K562 (cell line): ENCODE results near the gene CAPZA1. TPM values are rescaled to one million over a fixed set of nuclear protein-coding genes. Genes with fewer than 3 reads are reported as not detected.

Experiments
- CEBPB ChIP-seq: fragments of 450-650 bp; IDR thresholded peaks from 2 replicates; pipeline ENCODE4 v1.6.1; 2016; ENCODE audit warnings: missing genetic modification characterization, missing compliant biosample characterization
- GTF3C2 ChIP-seq: IDR thresholded peaks from 3 replicates; pipeline ENCODE4 v1.6.1; 2011; ENCODE audit warnings: borderline replicate concordance, mild to moderate bottlenecking, moderate library complexity; ENCODE audit not compliant: insufficient read length; ENCODE audit errors: extremely low read depth
- HDAC3 ChIP-seq: fragments of 450-650 bp; IDR thresholded peaks from 2 replicates; pipeline ENCODE4 v1.6.1; 2018; ENCODE audit warnings: borderline replicate concordance, mild to moderate bottlenecking, moderate library complexity; ENCODE audit not compliant: partially characterized antibody
- HMG20B ChIP-seq: fragments of 250-450 bp; sonication (Bioruptor Pico); IDR thresholded peaks from 2 replicates; pipeline ENCODE4 v1.5.0; 2021; ENCODE audit warnings: mild to moderate bottlenecking
- HNRNPL ChIP-seq: fragments of 200-400 bp; formaldehyde crosslinking; IDR thresholded peaks from 2 replicates; pipeline ENCODE4 v1.6.1; 2017; ENCODE audit warnings: low read depth, mild to moderate bottlenecking, low read length
- NFYB ChIP-seq: IDR thresholded peaks from 2 replicates; pipeline ENCODE4 v1.6.1; 2011; ENCODE audit warnings: mild to moderate bottlenecking, moderate library complexity; ENCODE audit not compliant: insufficient read length; ENCODE audit errors: extremely low read depth
- NR2C2 ChIP-seq, 2 experiments: fragments of 200-800 bp in 1 of 2; sonication (Bioruptor generic) in 1 of 2; sonication (generic) in 1 of 2; formaldehyde crosslinking in 1 of 2; IDR thresholded peaks; 2 replicates each; pipeline versions ENCODE4 v1.6.1 to v1.8.0; 2016 to 2022; ENCODE audit warnings: mild to moderate bottlenecking in 1 of 2, missing compliant biosample characterization in 1 of 2, missing genetic modification characterization in 1 of 2, missing genetic modification reagents in 1 of 2
- PCBP2 ChIP-seq: fragments of 200-400 bp; formaldehyde crosslinking; IDR thresholded peaks from 2 replicates; pipeline ENCODE4 v1.6.1; 2018; ENCODE audit warnings: low read length, low read depth, mild to moderate bottlenecking, moderate library complexity; ENCODE audit not compliant: poor library complexity, severe bottlenecking
- SP1 ChIP-seq: sonication (generic); formaldehyde crosslinking; IDR thresholded peaks from 2 replicates; pipeline ENCODE4 v1.8.1; 2022; ENCODE audit warnings: mild to moderate bottlenecking, missing genetic modification reagents
- TEAD1 ChIP-seq, 2 experiments: fragments of 450-650 bp in 1 of 2; sonication (generic) in 1 of 2; formaldehyde crosslinking; IDR thresholded peaks; 2 replicates each; pipeline versions ENCODE4 v1.4.0 to v1.8.0; 2020 to 2022; ENCODE audit warnings: mild to moderate bottlenecking in 2 of 2, missing genetic modification reagents in 1 of 2
- TGIF2 ChIP-seq: sonication (generic); formaldehyde crosslinking; IDR thresholded peaks from 2 replicates; pipeline ENCODE4 v1.8.1; 2022; ENCODE audit warnings: mild to moderate bottlenecking, missing genetic modification reagents, moderate library complexity
- ZBTB49 ChIP-seq: sonication (generic); formaldehyde crosslinking; IDR thresholded peaks from 2 replicates; pipeline ENCODE4 v1.8.0; 2022; ENCODE audit warnings: missing genetic modification reagents, mild to moderate bottlenecking, borderline replicate concordance
- ZSCAN29 ChIP-seq: fragments of 450-650 bp; IDR thresholded peaks from 2 replicates; pipeline ENCODE4 v1.6.1; 2017
- polyA plus RNA-seq, 8 experiments: library from polyadenylated mRNA; depleted of rRNA in 4 of 8; stranded (reverse) in 5 of 8; unstranded in 3 of 8; fragments of >200 nt; fragmentation: Nextera tagmentation in 2 of 8; fragmentation: Illumina TruSeq in 1 of 8; extraction: Ambion mirVana in 2 of 8; extraction: Trizol in 1 of 8; gene quantifications; 2 replicates each; pipeline versions ENCODE4 v1.2.1 to v1.2.3, GENCODE V29; 2011 to 2014; ENCODE audit warnings: inconsistent platforms in 1 of 8, missing spikeins in 1 of 8
- total RNA-seq, 7 experiments: library from RNA; depleted of rRNA in 6 of 7; stranded (reverse); fragments of >200 nt in 6 of 7; fragmentation: Illumina TruSeq in 2 of 7; extraction: Trizol in 2 of 7; gene quantifications; 2 replicates each; pipeline versions ENCODE4 v1.2.1 to v1.2.3, GENCODE V29; 2011 to 2021; ENCODE audit warnings: low replicate concordance in 1 of 7
- TF ChIP-seq, protein P1 (sequence below), 2 experiments: fragments of 450-650 bp in 1 of 2; sonication (generic) in 1 of 2; formaldehyde crosslinking; conservative IDR thresholded peaks; 2 replicates each; pipeline versions ENCODE4 v1.4.0 to v1.8.1; 2020 to 2022; ENCODE audit warnings: mild to moderate bottlenecking in 1 of 2, missing genetic modification reagents in 1 of 2
- TF ChIP-seq, protein P2 (sequence below), 2 experiments: fragments of 450-650 bp; IDR thresholded peaks; 2 replicates each; pipeline ENCODE4 v1.6.1; 2018; ENCODE audit warnings: mild to moderate bottlenecking in 2 of 2, low read depth in 1 of 2; ENCODE audit not compliant: partially characterized antibody in 2 of 2

The CAPZA1 gene
- total and polyA plus RNA-seq, 9 of the 15 experiments (the other 6 are each of a cell fraction or from before 2014, with no cell fraction given), result 237 to 1,020 (median 306) TPM

- TF ChIP-seq GTF3C2, result no peak
- no peak for TF ChIP-seq ZBTB49
- no peak for TF ChIP-seq PCBP2
- no peak for TF ChIP-seq ZSCAN29
- TF ChIP-seq HNRNPL, result no peak
- TF ChIP-seq HDAC3, result no peak
- TF ChIP-seq, protein P1, sequence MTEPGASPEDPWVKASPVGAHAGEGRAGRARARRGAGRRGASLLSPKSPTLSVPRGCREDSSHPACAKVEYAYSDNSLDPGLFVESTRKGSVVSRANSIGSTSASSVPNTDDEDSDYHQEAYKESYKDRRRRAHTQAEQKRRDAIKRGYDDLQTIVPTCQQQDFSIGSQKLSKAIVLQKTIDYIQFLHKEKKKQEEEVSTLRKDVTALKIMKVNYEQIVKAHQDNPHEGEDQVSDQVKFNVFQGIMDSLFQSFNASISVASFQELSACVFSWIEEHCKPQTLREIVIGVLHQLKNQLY (CRISPR knock-in tag; conservative IDR thresholded peaks at IDR 0.05), result no peak
- TF ChIP-seq HMG20B (CRISPR knock-in tag), result no peak
- no peak for TF ChIP-seq TEAD1 (CRISPR knock-in tag; IDR thresholded peaks at IDR 0.05)
- TF ChIP-seq SP1 (CRISPR knock-in tag), result no peak; the same call in 1 of the 2 replicates
- no peak for TF ChIP-seq CEBPB (tag)
- TF ChIP-seq NR2C2 (CRISPR knock-in tag; IDR thresholded peaks at IDR 0.05), result no peak
- no peak for TF ChIP-seq NR2C2 (tag; IDR thresholded peaks at IDR 0.05)
- no peak for TF ChIP-seq NFYB
- TF ChIP-seq, protein P2, sequence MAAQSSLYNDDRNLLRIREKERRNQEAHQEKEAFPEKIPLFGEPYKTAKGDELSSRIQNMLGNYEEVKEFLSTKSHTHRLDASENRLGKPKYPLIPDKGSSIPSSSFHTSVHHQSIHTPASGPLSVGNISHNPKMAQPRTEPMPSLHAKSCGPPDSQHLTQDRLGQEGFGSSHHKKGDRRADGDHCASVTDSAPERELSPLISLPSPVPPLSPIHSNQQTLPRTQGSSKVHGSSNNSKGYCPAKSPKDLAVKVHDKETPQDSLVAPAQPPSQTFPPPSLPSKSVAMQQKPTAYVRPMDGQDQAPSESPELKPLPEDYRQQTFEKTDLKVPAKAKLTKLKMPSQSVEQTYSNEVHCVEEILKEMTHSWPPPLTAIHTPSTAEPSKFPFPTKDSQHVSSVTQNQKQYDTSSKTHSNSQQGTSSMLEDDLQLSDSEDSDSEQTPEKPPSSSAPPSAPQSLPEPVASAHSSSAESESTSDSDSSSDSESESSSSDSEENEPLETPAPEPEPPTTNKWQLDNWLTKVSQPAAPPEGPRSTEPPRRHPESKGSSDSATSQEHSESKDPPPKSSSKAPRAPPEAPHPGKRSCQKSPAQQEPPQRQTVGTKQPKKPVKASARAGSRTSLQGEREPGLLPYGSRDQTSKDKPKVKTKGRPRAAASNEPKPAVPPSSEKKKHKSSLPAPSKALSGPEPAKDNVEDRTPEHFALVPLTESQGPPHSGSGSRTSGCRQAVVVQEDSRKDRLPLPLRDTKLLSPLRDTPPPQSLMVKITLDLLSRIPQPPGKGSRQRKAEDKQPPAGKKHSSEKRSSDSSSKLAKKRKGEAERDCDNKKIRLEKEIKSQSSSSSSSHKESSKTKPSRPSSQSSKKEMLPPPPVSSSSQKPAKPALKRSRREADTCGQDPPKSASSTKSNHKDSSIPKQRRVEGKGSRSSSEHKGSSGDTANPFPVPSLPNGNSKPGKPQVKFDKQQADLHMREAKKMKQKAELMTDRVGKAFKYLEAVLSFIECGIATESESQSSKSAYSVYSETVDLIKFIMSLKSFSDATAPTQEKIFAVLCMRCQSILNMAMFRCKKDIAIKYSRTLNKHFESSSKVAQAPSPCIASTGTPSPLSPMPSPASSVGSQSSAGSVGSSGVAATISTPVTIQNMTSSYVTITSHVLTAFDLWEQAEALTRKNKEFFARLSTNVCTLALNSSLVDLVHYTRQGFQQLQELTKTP (IDR thresholded peaks at IDR 0.05; ENCODE audit: low read depth in 1 of 2, partially characterized antibody in 2 of 2), result no peak
- TF ChIP-seq TGIF2 (CRISPR knock-in tag), result no peak
These were observed 94.1 kb downstream of the CAPZA1 start (continued) for GRCh38 chr1:112713466-112714312.
